Dermis microvascular lymphatic vessel endothelial cell (primary cell): Measurements from ENCODE around the gene STK39. TPM values are rescaled to one million over a fixed set of nuclear protein-coding genes. Genes with fewer than 3 reads are reported as not detected.
"Not testable (repeated sequence)": the region's sequence is repeated elsewhere in the genome, so short reads cannot be mapped to it uniquely, and the experiment has no call there.

Experiments
- DNase-seq, 2 donors: peaks; one replicate each; pipeline versions ENCODE4 v3.0.0 to v3.0.0-alpha.2; 2010; ENCODE audit warnings: low read depth in 2 of 2
- total RNA-seq: library from RNA; depleted of rRNA; stranded (reverse); fragments of >200 nt; gene quantifications from 2 replicates; pipeline ENCODE4 v1.2.1, GENCODE V29; 2014

STK39 gene
- total RNA-seq, 1 donor from 2014 or later, result 2.8 TPM

DNA sequence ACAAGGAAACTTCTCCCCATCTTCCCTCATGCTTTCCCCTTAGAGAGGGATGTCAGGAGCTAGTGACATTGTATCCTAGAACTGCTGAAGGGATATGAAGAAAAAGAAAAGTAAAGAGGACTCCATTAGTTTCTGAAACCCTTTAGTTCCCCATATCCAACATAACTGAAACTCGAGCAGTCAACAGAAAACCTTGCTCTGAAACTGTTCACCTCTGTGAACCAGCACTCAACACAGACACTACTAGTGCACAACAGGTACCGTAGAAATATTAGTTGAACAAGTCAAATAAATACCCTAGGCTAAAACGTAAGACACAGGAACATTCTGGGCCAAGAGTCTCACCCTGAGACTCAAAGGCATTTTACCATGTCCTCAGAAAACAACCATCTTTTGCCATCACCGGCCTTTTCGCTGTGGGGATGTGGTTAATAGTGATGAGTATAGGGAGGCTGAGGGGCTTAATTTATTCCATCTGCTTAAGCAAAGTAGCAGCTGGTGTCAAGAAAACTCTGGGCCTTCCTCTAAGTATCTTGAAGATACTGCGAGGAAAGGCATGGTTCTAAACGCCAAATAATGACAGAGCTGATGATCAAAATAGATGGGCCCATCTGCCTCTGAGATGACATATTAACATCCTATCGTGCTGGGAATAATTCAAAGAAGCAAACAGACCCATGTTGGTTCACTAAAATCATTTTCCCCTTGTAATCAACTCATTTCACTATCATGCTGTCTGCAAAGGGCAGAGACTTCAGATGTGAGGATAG, 156.8 kb downstream of the STK39 start:
- DNase-seq, result no peak

DNA sequence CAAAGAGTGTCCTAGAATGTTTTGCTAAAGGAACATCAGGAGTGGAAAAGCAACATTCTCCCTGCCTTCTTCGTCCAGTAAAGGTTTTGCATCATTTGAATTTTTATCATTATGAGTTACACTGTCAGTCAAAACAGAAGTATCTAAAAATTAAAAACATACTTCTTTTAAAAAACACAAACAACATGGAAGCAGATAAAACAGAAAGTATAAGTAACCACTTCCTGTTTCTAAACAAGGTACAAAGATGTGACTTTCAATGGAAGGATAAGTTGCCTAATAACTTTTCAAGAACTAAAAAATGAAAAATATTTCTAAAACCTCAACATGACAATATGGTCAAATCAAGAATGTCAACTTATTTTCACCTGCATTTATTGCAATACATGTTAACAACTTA, 158.2 kb downstream of the STK39 start:
- DNase-seq, result no peak

DNA sequence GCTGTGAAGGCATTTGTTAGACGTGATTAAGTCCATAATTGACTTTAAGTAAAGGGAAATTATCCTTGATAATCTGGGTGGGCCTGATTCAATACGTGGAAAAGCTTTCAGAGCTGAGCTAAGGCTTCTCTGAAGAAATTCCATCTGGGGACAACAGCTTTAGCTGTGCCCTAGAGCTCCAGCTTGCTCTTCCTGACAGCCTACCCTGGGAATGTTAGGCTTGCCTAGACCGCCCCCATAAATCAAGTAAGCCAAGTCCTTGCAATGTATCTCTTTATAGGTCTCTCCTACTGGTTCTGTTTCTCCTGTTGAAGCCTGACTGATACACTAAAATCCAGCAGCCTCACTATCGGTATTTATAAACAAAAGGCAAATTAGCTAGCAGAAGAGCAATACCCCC, 160.0 kb downstream of the STK39 start:
- DNase-seq, result no peak

DNA sequence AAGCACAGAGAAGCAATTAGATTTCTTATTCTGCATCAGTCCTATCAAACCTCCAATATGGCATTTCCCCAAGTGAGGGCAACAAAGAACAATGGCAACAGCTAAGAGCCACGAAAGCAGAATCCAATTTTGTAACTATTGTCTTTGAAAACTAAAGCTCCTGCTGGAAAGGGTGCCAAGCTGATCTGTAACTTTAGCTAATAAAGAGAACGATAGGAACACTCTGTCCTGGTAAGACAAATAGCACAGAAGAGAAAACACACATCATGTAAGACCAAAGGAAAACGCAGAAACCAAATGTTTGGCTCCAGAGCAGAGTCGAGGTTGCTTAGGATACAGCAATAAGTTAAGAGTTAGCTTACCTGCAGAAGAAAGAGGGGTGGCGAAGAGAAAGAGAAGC, 160.5 kb downstream of the STK39 start:
- DNase-seq, result no peak

DNA sequence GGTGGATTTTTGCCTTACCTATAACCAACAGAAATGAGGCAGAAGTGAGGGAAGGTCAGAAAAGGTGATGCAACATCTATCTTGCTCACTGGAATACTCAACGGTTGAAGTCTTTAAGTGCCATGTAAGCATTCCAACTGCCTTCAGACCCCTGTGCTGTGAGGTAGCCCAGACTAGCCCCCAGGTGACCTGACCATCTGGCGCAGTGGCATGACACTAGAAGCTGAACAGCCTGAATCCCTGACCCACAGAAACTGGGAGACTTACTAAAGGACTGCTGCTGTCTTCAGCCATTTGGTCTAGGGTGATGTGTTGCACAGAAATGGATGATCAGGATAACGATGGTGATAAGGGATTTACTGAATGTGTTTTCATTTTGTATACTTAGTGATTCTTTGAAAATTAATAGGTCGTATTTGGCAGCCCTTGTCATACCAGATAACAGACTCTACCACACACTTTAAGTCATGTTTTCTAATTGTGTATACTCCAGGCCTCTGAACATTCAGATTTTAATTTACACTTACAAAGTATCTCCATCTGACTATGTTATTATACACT, 161.5 kb downstream of the STK39 start:
- no peak for DNase-seq

DNA sequence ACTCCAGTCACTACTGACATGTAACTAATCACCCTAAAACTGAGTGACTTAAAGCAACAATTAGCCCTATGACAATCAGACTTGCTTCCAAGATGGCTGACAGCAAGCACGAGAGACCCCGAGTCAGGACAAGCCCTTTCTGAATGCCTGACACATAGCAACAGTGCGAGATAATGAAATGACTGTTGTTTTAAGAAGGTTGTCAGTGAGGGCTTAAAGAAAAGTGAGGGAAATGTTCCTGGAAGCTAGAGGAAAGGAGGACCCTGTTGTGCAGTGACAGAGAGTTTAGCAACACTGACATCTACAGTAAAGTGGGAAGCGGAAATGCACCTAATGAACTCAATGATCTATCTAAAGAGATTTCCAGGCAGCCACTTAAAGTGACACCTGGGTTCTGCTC, 163.1 kb downstream of the STK39 start:
- DNase-seq, result no peak

DNA sequence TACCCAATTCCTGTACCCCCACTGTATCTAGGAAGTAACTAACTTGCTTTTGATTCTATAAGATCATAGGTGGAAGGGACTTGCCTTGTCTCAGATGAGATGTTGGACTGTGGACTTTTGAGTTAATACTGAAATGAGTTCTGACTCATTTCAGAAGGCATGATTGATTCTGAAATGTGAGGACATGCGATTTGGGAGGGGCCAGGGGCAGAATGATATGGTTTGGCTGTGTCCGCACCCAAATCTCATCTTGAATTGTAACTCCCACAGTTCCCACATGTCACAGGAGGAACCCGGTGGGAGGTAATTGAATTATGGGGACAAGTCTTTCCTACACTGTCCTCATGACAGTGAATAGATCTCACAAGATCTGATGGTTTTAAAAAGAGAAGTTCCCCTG, 165.9 kb downstream of the STK39 start:
- DNase-seq, result not testable (repeated sequence)

DNA sequence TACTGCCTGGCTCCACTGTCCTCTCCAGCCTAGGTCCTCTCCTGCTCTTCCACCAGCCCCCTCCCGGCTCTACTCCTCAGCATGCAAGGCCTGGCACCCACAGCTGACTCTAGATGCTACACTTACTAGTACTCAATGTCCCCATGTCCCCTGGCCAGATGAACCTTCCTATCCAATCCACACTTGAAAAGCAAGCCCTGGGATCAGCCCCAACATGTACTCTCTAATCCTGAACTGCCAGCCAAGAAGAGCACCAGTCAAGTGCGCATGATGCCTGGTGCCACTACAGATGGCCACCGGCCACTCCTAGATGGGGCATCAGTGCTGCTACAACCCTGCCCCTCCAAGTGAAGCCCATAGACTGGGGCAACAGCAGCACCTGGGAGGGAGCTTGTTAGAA, 168.2 kb downstream of the STK39 start:
- DNase-seq, result no peak

DNA sequence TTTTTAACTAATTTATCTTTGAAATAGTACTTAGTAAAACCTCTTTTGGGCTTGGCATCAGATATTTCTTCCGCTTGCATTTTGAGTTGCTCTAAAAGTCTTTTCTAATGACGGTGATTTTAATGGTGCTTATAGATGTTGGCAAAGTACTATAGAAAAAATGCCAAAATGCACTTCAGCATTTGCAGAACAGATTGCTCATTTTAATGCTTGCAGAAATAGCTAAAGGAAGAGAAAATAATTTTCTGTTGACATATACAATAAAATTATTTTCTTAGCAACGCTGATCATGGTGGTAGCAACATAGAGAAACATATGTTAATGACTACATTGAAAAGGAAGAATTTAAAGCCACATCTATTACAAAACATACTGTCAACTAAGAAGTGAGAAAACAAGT, 170.7 kb downstream of the STK39 start:
- DNase-seq, result no peak

DNA sequence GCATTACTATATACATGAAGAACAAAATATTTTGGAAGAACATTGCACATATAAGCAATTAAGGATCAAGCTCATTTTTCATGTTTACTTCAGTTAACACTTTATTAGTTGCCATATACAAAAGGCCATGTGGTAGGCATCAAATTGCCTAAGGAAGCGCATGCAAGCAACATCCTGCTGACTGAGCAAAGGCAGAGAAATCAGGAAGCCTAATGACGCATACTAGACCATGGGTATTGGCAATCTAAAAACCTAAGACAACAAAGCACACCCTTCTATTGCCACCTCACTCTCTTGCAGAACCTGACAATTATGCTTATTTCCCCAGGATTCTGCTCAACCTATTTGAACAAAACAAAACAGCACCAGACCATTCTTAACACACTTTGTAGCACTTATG, 171.9 kb downstream of the STK39 start:
- DNase-seq, result peak in 1 of 2 donors; percentile 1

DNA sequence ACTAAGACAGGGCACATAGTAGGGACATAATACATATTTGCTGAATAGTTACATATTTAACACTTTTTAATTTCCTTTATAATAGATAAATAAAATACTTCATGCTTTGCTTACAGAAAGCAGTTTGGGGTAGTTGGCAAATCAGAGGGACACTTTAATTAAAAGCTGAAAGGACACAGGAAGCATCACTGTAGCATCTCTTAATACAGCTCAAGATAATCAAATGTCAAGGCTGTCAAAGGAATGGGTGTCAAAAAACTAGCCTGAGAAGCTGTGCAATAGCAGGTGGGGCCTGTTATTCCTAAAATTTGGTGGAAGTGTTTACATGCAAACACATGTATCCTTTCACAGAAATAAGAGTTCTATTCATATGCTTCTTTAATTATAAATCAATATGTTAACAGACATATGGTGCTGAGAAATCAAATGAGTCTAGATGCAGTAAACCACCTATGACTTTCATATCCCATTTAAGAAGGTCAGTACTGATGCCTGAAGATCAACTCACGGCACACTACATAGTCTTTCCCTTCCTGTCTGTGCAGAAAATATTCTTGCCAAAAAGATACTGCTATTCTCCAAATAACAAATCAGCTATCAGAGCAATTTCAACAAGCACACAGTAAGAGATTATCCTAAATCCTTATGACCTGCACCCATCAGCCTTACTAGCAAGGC, 174.6 kb downstream of the STK39 start:
- no peak for DNase-seq

DNA sequence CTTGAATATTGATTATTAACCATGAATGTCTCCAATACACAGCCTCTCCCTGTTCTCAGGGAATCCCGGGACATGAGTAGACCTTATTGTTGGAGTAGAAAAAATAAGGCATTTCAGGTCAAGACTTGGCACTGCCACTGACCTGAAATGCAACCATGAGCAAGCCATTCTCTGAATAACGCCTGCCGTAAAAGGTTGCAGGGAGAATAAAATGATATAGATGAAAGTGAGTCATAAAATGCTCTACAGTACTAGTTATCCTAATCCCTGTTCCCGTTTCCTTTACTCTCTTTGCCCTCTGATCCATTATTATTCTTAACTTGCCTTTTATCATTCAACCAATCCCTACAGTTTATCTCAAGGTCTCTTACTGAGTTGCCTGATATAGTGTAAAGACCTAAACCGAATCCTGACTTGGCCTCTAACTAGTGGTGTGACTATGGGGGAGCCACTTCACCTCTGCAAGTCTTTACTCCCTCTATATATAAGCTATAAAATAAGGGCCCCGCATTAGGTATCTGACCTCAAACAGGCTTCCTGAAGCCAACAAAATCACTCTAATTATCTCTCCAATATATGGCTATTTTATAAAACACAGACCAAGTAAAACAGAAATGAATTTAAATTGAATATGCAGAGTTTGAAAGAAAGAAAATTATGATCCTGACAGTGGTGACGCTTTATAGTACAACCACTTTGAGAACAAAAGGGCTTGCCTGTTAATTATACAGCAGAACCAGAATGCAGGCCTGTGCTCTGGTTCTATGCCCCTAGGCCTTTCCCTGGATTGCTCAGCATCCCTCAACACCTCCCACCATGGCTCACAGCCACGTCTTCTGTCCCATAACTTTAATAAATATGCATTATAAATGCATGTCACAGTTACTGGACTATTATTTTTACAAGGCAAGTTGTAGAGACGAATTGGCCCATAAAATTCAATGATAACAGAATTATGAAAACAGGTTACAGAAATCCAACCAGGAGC, 183.1 kb downstream of the STK39 start:
- no peak for DNase-seq

DNA sequence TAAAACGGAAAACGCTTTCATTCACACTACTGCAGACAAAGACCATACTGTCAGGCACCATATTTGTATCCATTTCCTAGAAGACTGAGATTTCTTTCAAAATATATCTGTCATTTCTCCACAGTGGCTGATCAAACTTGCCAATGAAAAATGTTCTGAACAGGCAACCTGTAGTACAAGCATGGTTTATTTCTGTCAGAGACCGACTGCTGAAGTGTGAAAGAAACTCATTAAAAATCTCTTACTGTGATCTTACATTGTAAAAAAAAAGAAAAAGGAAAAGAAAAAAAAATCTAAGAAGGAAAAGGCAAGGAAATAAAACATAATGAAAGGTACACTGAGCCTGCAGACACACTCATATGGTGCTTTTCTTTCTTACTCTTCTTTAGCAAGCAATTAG, 184.5 kb downstream of the STK39 start:
- no peak for DNase-seq

DNA sequence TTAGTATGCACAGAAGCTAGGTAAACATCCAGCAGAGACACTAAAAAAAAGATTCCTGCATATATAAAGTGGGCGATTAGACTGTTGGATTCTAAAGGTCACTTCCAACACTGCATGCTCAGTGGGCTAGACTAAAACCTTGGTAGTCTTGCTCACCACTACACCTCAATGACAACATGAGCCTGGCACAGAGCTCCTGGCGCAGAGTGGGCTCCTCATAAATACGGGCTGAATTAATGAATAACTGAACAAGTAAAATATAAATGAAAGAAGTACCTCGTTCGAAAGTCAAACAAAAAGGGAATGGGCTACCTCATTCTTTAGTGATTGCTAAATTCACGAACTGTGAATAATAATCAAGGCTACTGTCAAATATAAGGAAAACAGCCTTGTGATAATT, 185.3 kb downstream of the STK39 start:
- no peak for DNase-seq

DNA sequence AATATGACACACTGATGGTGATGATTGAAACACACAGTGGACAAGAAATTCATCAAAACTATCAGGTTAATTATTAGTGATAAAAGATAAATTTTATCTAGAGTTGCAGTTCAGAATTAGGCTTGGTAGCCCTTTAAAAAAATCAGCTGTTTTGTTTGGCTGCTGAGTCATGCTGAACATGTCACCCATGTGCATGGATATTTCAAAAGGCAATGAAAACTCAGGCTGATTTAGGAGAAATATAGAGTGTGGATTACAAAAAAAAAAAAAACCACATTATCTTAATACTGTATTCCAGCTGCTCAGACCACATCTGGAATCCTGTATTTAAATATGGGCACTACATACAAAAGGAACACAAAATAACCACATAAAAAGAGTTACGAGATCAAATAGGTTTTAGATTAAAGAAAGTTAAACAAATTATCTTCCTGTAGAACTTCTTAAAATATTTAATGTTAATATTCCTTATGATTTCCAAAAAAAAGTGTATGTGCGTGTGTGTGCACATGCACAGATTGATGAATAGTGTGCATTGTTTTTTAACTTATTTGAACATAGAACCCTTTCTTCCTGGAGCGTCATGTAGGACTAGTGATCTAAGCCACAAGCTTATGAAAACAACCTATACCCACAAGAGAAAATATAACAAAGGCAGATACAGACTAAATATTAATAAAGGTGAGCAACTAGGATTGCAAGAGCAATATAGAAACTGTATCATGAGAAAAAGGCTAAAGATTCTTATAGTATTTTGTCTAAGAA, 186.2 kb downstream of the STK39 start:
- no peak for DNase-seq

DNA sequence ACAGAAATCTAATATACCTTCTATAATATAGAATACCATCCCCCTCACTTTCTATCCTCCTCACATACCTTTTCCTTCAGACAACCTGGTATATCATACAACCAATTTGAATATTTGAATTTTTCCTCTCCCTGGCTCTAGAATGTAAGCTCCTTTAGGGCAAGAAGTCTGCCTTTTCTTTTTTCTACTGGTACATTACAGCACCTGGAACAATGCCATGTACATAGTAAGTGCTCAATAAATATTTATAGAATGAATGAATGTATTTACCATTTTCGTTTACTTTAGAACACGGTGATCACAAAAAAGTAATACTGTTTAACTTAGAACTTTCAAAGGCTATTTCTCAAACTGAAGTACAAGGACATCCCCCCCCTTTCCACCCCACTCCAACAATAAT, 187.6 kb downstream of the STK39 start:
- DNase-seq, result no peak

DNA sequence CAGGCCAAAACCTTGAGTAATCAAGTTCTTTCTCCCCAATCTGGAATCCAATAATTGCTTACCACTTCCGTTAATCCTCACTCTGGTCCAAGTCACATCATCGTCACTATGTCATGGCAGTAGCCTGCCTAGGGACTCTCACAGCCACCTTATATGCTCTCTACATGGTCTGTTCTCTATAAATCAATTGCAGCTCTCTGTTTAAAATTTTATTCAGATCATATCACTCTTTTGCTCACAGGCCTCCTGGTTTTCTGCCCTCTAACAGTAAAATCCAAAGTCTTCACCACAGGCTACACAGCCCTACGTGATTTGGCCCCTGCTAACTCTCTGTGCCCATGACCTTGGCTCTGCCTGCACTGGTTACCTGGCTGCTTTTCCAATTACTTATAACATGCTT, 188.7 kb downstream of the STK39 start:
- DNase-seq, result no peak

DNA sequence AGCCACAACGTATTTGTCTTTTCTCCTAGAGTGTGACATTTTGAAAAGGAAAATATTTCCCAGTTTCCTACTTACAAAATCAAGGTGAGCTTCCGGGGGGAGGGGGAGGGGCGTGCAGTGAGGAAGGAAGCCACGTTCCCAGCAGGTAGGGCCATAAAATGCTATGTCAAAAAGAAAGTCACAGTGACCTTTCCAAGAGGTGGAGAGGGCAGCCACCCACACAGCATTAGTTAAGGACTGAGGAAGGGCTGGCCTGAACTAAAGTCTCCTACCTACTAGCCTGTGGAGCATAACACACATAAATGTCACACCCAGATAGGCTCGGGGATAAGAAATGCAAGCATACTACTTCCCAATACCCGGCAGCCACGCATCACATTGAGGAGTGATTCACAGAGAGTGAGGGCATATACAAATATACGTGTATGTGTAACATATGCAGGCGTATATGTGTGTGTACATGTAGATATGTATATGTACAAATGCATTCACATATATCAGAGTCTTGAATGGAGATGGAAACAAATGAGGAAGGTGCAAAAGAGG, 191.1 kb downstream of the STK39 start:
- DNase-seq, result no peak

DNA sequence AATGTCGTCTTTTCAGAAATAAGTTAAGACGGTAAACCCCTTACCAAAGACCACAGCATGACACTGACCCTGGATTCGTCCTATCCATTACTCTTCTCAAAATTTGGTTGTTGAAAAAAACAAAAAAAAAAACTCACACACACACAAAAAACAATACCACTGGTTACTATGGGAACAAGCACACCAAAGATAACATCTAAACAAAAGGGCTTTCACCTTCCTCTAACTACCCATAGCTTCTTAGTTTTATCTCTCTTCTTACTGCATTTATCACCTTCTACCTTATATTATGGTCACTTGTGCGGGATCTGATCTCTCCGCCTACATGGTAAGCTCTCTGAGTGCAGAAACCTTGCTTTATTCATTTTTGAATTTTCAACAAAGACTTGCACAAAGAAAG, 192.7 kb downstream of the STK39 start:
- no peak for DNase-seq

DNA sequence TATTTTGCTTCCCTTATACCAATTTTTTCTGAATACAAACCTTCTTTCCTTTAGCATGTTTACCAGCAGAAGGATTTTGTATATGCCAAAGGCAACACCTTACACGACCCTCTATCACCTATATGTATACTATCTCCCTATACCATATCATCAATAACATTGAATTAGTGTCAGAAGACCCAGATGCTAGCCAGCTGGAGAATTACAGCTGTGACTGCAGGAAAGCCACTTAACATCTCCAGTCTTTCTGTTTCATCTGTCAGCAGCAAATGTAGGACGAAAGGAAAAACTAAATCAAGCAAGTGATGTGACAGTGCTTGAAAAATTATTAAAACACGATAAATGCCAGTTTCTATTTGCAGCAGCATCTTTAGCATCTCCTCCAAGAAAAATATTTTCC, 193.7 kb downstream of the STK39 start:
- no peak for DNase-seq

DNA sequence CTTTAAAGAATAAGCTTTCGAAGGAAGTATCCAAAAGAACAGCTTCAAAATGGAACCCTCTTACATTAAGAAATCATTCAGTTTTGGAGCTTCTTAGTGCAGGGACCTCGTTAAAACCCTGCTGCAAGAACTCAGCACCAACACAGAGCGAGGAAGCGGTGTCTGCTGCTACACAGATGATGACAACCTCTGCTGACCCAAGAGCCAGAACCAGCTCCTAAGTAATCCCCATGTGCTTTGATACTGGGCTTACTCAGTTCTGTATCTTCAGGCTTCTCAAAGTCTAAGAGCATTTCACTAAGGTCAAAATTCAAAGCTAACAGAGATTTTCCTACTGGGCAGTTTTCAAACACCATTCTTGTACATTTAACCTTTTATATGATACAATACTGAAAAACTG, 194.6 kb downstream of the STK39 start:
- no peak for DNase-seq
